ENCODE measurements around the gene IL20RB.

GRCh38 chr3:136956971-136957370 is 812 bp upstream of the IL20RB start:
- TF ChIP-seq POLR2A (IDR thresholded peaks at IDR 0.05), result no peak
- TF ChIP-seq, protein P1, sequence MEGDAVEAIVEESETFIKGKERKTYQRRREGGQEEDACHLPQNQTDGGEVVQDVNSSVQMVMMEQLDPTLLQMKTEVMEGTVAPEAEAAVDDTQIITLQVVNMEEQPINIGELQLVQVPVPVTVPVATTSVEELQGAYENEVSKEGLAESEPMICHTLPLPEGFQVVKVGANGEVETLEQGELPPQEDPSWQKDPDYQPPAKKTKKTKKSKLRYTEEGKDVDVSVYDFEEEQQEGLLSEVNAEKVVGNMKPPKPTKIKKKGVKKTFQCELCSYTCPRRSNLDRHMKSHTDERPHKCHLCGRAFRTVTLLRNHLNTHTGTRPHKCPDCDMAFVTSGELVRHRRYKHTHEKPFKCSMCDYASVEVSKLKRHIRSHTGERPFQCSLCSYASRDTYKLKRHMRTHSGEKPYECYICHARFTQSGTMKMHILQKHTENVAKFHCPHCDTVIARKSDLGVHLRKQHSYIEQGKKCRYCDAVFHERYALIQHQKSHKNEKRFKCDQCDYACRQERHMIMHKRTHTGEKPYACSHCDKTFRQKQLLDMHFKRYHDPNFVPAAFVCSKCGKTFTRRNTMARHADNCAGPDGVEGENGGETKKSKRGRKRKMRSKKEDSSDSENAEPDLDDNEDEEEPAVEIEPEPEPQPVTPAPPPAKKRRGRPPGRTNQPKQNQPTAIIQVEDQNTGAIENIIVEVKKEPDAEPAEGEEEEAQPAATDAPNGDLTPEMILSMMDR (IDR thresholded peaks at IDR 0.05), result no peak

Data from lower leg skin (tissue), 3 donors.